AG04450 (cell line): Measurements from ENCODE around the gene FAM161A. TPM values are rescaled to one million over a fixed set of nuclear protein-coding genes. Genes with fewer than 3 reads are reported as not detected.

ENCODE experiments used
- CTCF ChIA-PET: fragments of 300-600, 350-600 bp; formaldehyde crosslinking; extraction: SDS; loops from one replicate; lab custom pipeline; 2022; ENCODE audit warnings: antibody characterized with exemption, inconsistent platforms; lab: Charles Lee
- POLR2A ChIA-PET: fragments of 350-600 bp; formaldehyde crosslinking; extraction: SDS; loops from one replicate; lab custom pipeline; 2021; ENCODE audit warnings: antibody characterized with exemption, inconsistent platforms; lab: Yijun Ruan, JAX
- DNase-seq: peaks from one replicate; pipeline ENCODE4 v3.0.0-alpha.2; 2011; ENCODE audit warnings: low read depth, low spot score
- H3K27ac ChIP-seq: one replicate; pipeline ENCODE4 v1.5.1; 2012; ENCODE audit warnings: low read depth, low read length, control low read depth
- H3K27me3 ChIP-seq: one replicate; pipeline ENCODE4 v1.6.0; 2012; ENCODE audit warnings: low read length; ENCODE audit not compliant: control insufficient read depth, insufficient read depth
- H3K4me3 ChIP-seq: 2 replicates; pipeline ENCODE4 v1.5.1; 2011; ENCODE audit warnings: mild to moderate bottlenecking, low read depth, low read length, control low read depth
- H3K9me3 ChIP-seq: 2 replicates; pipeline ENCODE4 v1.5.1; 2012; ENCODE audit warnings: low read length; ENCODE audit not compliant: control insufficient read depth, insufficient read depth
- CTCF ChIP-seq: IDR thresholded peaks from 2 replicates; pipeline ENCODE4 v1.5.1; 2011; ENCODE audit warnings: low read depth, low read length, control low read depth, inconsistent platforms
- polyA plus RNA-seq: library from polyadenylated mRNA; depleted of rRNA; stranded (reverse); fragments of >200 nt; gene quantifications from 2 replicates; pipeline ENCODE4 v1.2.3, GENCODE V29; 2011; rRNA removed
- small RNA-seq: library from RNA; depleted of rRNA; stranded (forward); fragments of <200 nt; gene quantifications from one replicate; pipeline ENCODE3, GENCODE V24; 2012; ENCODE audit warnings: low read depth; ENCODE audit not compliant: insufficient read length

The FAM161A gene
- polyA plus RNA-seq, 1 experiment, result 1.1 TPM

- no peaks in the 10 kb centered on the region for H3K9me3 ChIP-seq
- H3K27ac ChIP-seq, result no peak overlapping the region
- POLR2A ChIA-PET, result no interaction called here
- no peak for DNase-seq
- peaks cover 11% of the 10 kb centered on the region for H3K27me3 ChIP-seq
- H3K4me3 ChIP-seq, result no peak overlapping the region
- CTCF ChIA-PET, result no interaction called here
- TF ChIP-seq CTCF, result no peak
These were observed 67.0 kb downstream of the FAM161A start for GRCh38 chr2:61786876-61787275.

GRCh38 chr2:61785583-61785982, 68.3 kb downstream of the FAM161A start:
- no peak for DNase-seq
- CTCF ChIA-PET, result no interaction called here
- POLR2A ChIA-PET, result no interaction called here
- Histone ChIP-seq H3K27me3 (peaks cover 11% of the 10 kb centered on the region), H3K27ac (no peak overlapping the region), H3K9me3 (peaks cover 4% of the 10 kb centered on the region), H3K4me3 (no peak overlapping the region)
- no peak for TF ChIP-seq CTCF

GRCh38 chr2:61784643-61785042, 69.2 kb downstream of the FAM161A start:
- ChIA-PET POLR2A (interaction anchor here (0.5 kb wide), 1 partner anchor 104 kb away, joined by 4 read pairs; no protein-coding TSS in a partner anchor), CTCF (no interaction called here)
- Histone ChIP-seq H3K9me3 (peaks cover 4% of the 10 kb centered on the region), H3K4me3 (no peak overlapping the region), H3K27ac (no peak overlapping the region), H3K27me3 (peaks cover 8% of the 10 kb centered on the region)
- TF ChIP-seq CTCF, result no peak
- DNase-seq, result no peak

GRCh38 chr2:61775956-61776570, 77.8 kb downstream of the FAM161A start:
- Histone ChIP-seq H3K9me3 (peaks cover under 1% of the 10 kb centered on the region), H3K27me3 (no peaks in the 10 kb centered on the region), H3K4me3 (no peak overlapping the region), H3K27ac (no peak overlapping the region)
- no peak for DNase-seq
- CTCF ChIA-PET, result interaction anchor here (0.8 to 1.3 kb wide), 2 partner anchors 14 to 15 kb away, joined by 3 read pairs; no protein-coding TSS in a partner anchor
- POLR2A ChIA-PET, result no interaction called here
- no peak for TF ChIP-seq CTCF

Small RNAs within 50 kb of the gene (small RNA-seq; reads per million reads assigned to genes)
- gene RPS24P7, result not detected

Other genes with a start within 250 kb of the FAM161A start
- gene CCT4, start 34.6 kb upstream of the FAM161A start, polyA plus RNA-seq, result 136 and 170 TPM in 2 replicates
- gene COMMD1, start 51.6 kb upstream of the FAM161A start, polyA plus RNA-seq, result 52.4 and 59.9 TPM in 2 replicates